Erythroblast (primary cell): ENCODE results near the gene LRMDA.

Source experiments
- GATA1 ChIP-seq: IDR thresholded peaks from 2 replicates; pipeline ENCODE4 v1.6.1; 2011; ENCODE audit warnings: low read depth, mild to moderate bottlenecking, control low read depth, low read length, moderate library complexity
- POLR2A ChIP-seq: IDR thresholded peaks from 2 replicates; pipeline ENCODE4 v1.6.1; 2011; ENCODE audit warnings: mild to moderate bottlenecking, low read length

DNA sequence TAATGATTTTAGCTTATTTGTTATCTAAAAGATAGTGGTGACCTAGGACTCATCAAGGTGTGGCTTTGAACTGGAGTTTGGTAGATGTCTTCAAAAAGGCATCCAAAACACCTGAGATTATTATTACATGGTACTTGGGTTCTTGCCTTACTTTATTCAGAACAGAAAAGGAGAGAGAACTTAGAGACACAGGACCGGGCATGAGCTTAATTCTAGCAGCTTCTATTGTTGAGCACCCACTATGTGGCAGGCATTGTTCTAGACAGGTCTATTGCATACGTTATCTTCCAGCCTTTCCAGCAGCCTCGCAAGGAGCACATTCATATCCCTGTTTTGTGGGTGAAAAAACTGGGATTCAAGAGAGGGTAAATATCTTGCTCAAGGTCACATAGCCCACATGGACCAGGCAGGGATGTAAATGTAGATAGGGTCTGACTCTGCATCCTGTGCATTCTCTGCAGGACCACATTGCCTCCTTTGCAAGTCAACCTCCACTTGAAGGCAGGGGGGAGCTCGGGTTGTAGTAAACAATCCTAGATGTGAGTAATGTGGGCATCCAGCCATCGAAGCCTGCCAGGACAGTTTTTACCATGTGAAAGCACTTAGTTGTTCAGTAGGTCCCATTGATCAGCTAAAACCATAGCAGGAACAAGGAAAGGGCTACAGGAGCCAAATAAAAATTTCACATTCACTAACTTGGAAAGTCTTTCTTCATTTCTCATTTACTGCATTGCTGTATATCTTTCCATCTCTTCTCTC lies 551.4 kb downstream of the LRMDA start:
- TF ChIP-seq POLR2A (no peak), GATA1 (no peak)
